Stimulated activated CD8-positive, alpha-beta memory T cell treated with anti-CD3 and anti-CD28 coated beads, Interleukin-4, amount 100 ng/mL, for 24 hours (primary cell): ENCODE results near the gene PTX4.
"Not testable (repeated sequence)": the region's sequence is repeated elsewhere in the genome, so short reads cannot be mapped to it uniquely, and the experiment has no call there.

Experiments
- DNase-seq: peaks from one replicate; pipeline ENCODE4 v3.0.0-alpha.2; 2020; ENCODE audit warnings: low read depth

The PTX4 gene

GRCh38 chr16:1443980-1444729, 44.6 kb downstream of the PTX4 start, which contains the start of gene CCDC154:
Gene CCDC154 (minus strand): TSS chr16:1444556. CDS start chr16:1444322, 234 bp downstream.
- DNase-seq = no peak

GRCh38 chr16:1443403-1443973, 45.3 kb downstream of the PTX4 start:
- no peak for DNase-seq

- DNase-seq = no peak
Observed at GRCh38 chr16:1442697-1443096, 46.0 kb downstream of the PTX4 start.

GRCh38 chr16:1441391-1441829, 47.3 kb downstream of the PTX4 start:
- no peak for DNase-seq

- DNase-seq = not testable (repeated sequence)
Observed at GRCh38 chr16:1439699-1440074, 49.1 kb downstream of the PTX4 start.

GRCh38 chr16:1439058-1439698, 49.6 kb downstream of the PTX4 start:
- DNase-seq = no peak

- no peak for DNase-seq
Observed at GRCh38 chr16:1438229-1439057, 50.3 kb downstream of the PTX4 start.

GRCh38 chr16:1437606-1438005, 51.1 kb downstream of the PTX4 start:
- DNase-seq = no peak

GRCh38 chr16:1436731-1437355, 51.9 kb downstream of the PTX4 start:
- no peak for DNase-seq

GRCh38 chr16:1435921-1436697, 52.6 kb downstream of the PTX4 start:
- no peak for DNase-seq
